AG04449 (cell line): ENCODE data around the gene MYBPC2.

ENCODE experiments used
- CTCF ChIA-PET: fragments of 350-600 bp; formaldehyde crosslinking; extraction: SDS; loops from one replicate; lab custom pipeline; 2021; ENCODE audit warnings: antibody characterized with exemption; lab: Yijun Ruan, JAX
- POLR2A ChIA-PET: fragments of 400-600, 350-600 bp; formaldehyde crosslinking; extraction: SDS; loops from one replicate; lab custom pipeline; 2020; ENCODE audit warnings: antibody characterized with exemption, inconsistent platforms; lab: Yijun Ruan, JAX
- DNase-seq: peaks from one replicate; pipeline ENCODE4 v3.0.0-alpha.2; 2010; ENCODE audit warnings: low read depth, low spot score
- H3K4me3 ChIP-seq: 2 replicates; pipeline ENCODE4 v1.5.1; 2011; ENCODE audit warnings: low read depth, mild to moderate bottlenecking, control low read depth, low read length
- CTCF ChIP-seq: IDR thresholded peaks from one replicate; pipeline ENCODE4 v1.5.1; 2011; ENCODE audit warnings: mild to moderate bottlenecking, moderate library complexity, low read length, control low read depth, inconsistent platforms; ENCODE audit not compliant: insufficient read depth; ENCODE audit errors: missing control alignments

MYBPC2 gene

GRCh38 chr19:50514346-50515167 lies 81.9 kb downstream of the MYBPC2 start:
- no peak for TF ChIP-seq CTCF
- POLR2A ChIA-PET, result no interaction called here
- no peak overlapping the region for H3K4me3 ChIP-seq
- CTCF ChIA-PET, result no interaction called here
- no peak for DNase-seq

GRCh38 chr19:50515168-50515561 lies 82.5 kb downstream of the MYBPC2 start:
- TF ChIP-seq CTCF, result no peak
- no peak for DNase-seq
- ChIA-PET POLR2A (no interaction called here), CTCF (no interaction called here)
- H3K4me3 ChIP-seq, result no peak overlapping the region
